Endodermal cell (in vitro differentiated cells): ENCODE measurements around the gene MBD6. TPM values are rescaled to one million over a fixed set of nuclear protein-coding genes. Genes with fewer than 3 reads are reported as not detected.

Source experiments
- DNase-seq: peaks from one replicate; pipeline ENCODE4 v3.0.0-alpha.2; 2017
- H3K27ac ChIP-seq: 2 replicates; pipeline ENCODE4 v1.5.1; 2013; ENCODE audit warnings: mild to moderate bottlenecking, low read depth, low read length, moderate library complexity
- H3K27me3 ChIP-seq: 2 replicates; pipeline ENCODE4 v1.6.1; 2013; ENCODE audit warnings: mild to moderate bottlenecking, low read length, moderate library complexity; ENCODE audit not compliant: insufficient read depth, control insufficient read depth, poor library complexity, severe bottlenecking
- H3K36me3 ChIP-seq: 2 replicates; pipeline ENCODE4 v1.7.0; 2013; ENCODE audit warnings: mild to moderate bottlenecking, low read length, moderate library complexity; ENCODE audit not compliant: control insufficient read depth, insufficient read depth
- H3K4me1 ChIP-seq: one replicate; pipeline ENCODE4 v1.7.0; 2013; ENCODE audit warnings: low read length; ENCODE audit not compliant: control insufficient read depth, insufficient read depth
- H3K4me3 ChIP-seq: 2 replicates; pipeline ENCODE4 v1.5.1; 2013; ENCODE audit warnings: mild to moderate bottlenecking, low read length, moderate library complexity
- H3K9ac ChIP-seq: 2 replicates; pipeline ENCODE4 v1.6.1; 2013; ENCODE audit warnings: mild to moderate bottlenecking, low read length, moderate library complexity; ENCODE audit not compliant: poor library complexity, severe bottlenecking; ENCODE audit errors: extremely low read depth
- H3K9me3 ChIP-seq: 2 replicates; pipeline ENCODE4 v1.6.1; 2013; ENCODE audit warnings: mild to moderate bottlenecking, low read length, moderate library complexity; ENCODE audit not compliant: control insufficient read depth
- H3K27ac Mint-ChIP-seq: 2 replicates; pipeline ENCODE4 v1.8.0; 2020; ENCODE audit warnings: mixed read lengths
- H3K27me3 Mint-ChIP-seq: 2 replicates; pipeline ENCODE4 v1.8.0; 2021; ENCODE audit warnings: mild to moderate bottlenecking, mixed read lengths; ENCODE audit not compliant: insufficient read depth
- H3K36me3 Mint-ChIP-seq: 2 replicates; pipeline ENCODE4 v1.8.0; 2020; ENCODE audit warnings: low read depth, mixed read lengths
- H3K4me1 Mint-ChIP-seq: 2 replicates; pipeline ENCODE4 v1.8.0; 2020; ENCODE audit warnings: mixed read lengths
- H3K4me3 Mint-ChIP-seq: 2 replicates; pipeline ENCODE4 v1.8.0; 2020; ENCODE audit warnings: mild to moderate bottlenecking, moderate library complexity, mixed read lengths
- H3K9me3 Mint-ChIP-seq: 2 replicates; pipeline ENCODE4 v1.8.0; 2020; ENCODE audit warnings: mild to moderate bottlenecking, mixed read lengths
- CTCF ChIP-seq: fragments of 200-600 bp; sonication (generic); conservative IDR thresholded peaks from 2 replicates; pipeline ENCODE4 v1.5.0; 2021; ENCODE audit warnings: antibody characterized with exemption, mild to moderate bottlenecking
- WGBS, 2 experiments: methylation state at CpG; one replicate each; pipeline versions ENCODE4 v1.1.5 to v1.1.7; 2013; ENCODE audit warnings: missing lambda C conversion rate in 2 of 2, mixed read lengths in 1 of 2; ENCODE audit not compliant: insufficient coverage in 1 of 2, insufficient read length in 1 of 2; 5-methylcytosine and 5-hydroxymethylcytosine counted together
- total RNA-seq, 2 donors: library from RNA; stranded (reverse); fragmentation: NEBNext Ultra II Directional in 1 of 2; extraction: Animal tissue kit (Norgen Biotek cat#: 25700) in 1 of 2; gene quantifications; 2 replicates in 1 of 2; 3 replicates in 1 of 2; pipeline ENCODE4 v1.2.1, GENCODE V29; 2021

The MBD6 gene
- total RNA-seq, 2 donors from 2014 or later: 49.2 to 88.2 TPM

GRCh38 chr12:57545809-57546437 is 23.3 kb downstream of the MBD6 start:
- WGBS, 2 experiments: 64 to 73% methylated on average over 10 to 15 of the region's 15 CpGs
- peak overlapping the region; percentile 97 for H3K4me3 Mint-ChIP-seq
- DNase-seq: peak; percentile 64

GRCh38 chr12:57546438-57547287 is 24.0 kb downstream of the MBD6 start, which contains the start of gene DCTN2:
DCTN2 (minus strand) TSS chr12:57547192; CDS start chr12:57547063, 129 bp downstream.
- H3K4me1 Mint-ChIP-seq: peaks cover 17% of the 10 kb centered on the region
- peak within 1 kb of the TSS; percentile 92 for H3K4me3 ChIP-seq
- peaks cover 32% of the 10 kb centered on the region for H3K27me3 ChIP-seq
- peaks cover 4% of the 10 kb centered on the region for H3K4me1 ChIP-seq
- H3K36me3 Mint-ChIP-seq: peaks cover 8% of the 10 kb centered on the region
- 0% methylated on average over 13 to 56 of the region's 56 CpGs for WGBS, 2 experiments
- peaks cover 38% of the 10 kb centered on the region for H3K27me3 Mint-ChIP-seq
- peak within 1 kb of the TSS; percentile 82 for H3K27ac Mint-ChIP-seq
- H3K27ac ChIP-seq: peak within 1 kb of the TSS; percentile 74
- H3K4me3 Mint-ChIP-seq: peak within 1 kb of the TSS; percentile 97
- H3K9me3 Mint-ChIP-seq: no peaks in the 10 kb centered on the region
- TF ChIP-seq CTCF: no peak
- peaks cover 14% of the 10 kb centered on the region for H3K36me3 ChIP-seq
- DNase-seq: peak; percentile 99
- H3K9me3 ChIP-seq: no peaks in the 10 kb centered on the region
- H3K9ac ChIP-seq: peak within 1 kb of the TSS; percentile 86

More at GRCh38 chr12:57545809-57546437, 23.3 kb downstream of the MBD6 start:
- peak overlapping the region; percentile 82 for H3K27ac Mint-ChIP-seq
- H3K9me3 Mint-ChIP-seq: no peaks in the 10 kb centered on the region
- H3K4me1 Mint-ChIP-seq: peaks cover 17% of the 10 kb centered on the region
- Histone ChIP-seq H3K9ac (peak overlapping the region; percentile 86), H3K27me3 (peaks cover 31% of the 10 kb centered on the region), H3K36me3 (peaks cover 21% of the 10 kb centered on the region), H3K27ac (no peak overlapping the region), H3K4me1 (peaks cover 4% of the 10 kb centered on the region), H3K9me3 (no peaks in the 10 kb centered on the region), H3K4me3 (peak overlapping the region; percentile 92)
- peaks cover 12% of the 10 kb centered on the region for H3K36me3 Mint-ChIP-seq
- TF ChIP-seq CTCF: no peak
- peaks cover 33% of the 10 kb centered on the region for H3K27me3 Mint-ChIP-seq

- Mint-ChIP-seq H3K4me3 (peak overlapping the region; percentile 97), H3K9me3 (no peaks in the 10 kb centered on the region), H3K36me3 (peaks cover 4% of the 10 kb centered on the region), H3K27ac (no peak overlapping the region), H3K27me3 (peaks cover 38% of the 10 kb centered on the region), H3K4me1 (peaks cover 18% of the 10 kb centered on the region)
- peaks cover 32% of the 10 kb centered on the region for H3K27me3 ChIP-seq
- peaks cover 12% of the 10 kb centered on the region for H3K36me3 ChIP-seq
- no peak overlapping the region for H3K9ac ChIP-seq
- WGBS, 2 experiments: 21 to 39% methylated on average over 3 to 9 of the region's 9 CpGs
- peaks cover 4% of the 10 kb centered on the region for H3K4me1 ChIP-seq
- no peak for TF ChIP-seq CTCF
- no peak overlapping the region for H3K27ac ChIP-seq
- no peak for DNase-seq
- H3K4me3 ChIP-seq: peak overlapping the region; percentile 92
- H3K9me3 ChIP-seq: no peaks in the 10 kb centered on the region
Observed at GRCh38 chr12:57547288-57548012, 24.8 kb downstream of the MBD6 start.
